Smooth muscle cell (in vitro differentiated cells): ENCODE measurements around the gene CDKN2B-AS1. TPM values are rescaled to one million over a fixed set of nuclear protein-coding genes. Genes with fewer than 3 reads are reported as not detected.
A peak's percentile ranks its signal among the peaks of the same experiment; 100 is the strongest.

ENCODE experiments used
- DNase-seq: peaks from one replicate; lab custom pipeline; 2025; ENCODE audit not compliant: unreplicated experiment; lab: John Stamatoyannopoulos, UW
- H2AFZ ChIP-seq: fragments of 200-600 bp; sonication (generic); 2 replicates; pipeline ENCODE4 v1.6.0; 2016; ENCODE audit warnings: antibody characterized with exemption, low read depth, mild to moderate bottlenecking
- H3F3A ChIP-seq: fragments of 200-600 bp; sonication (generic); 2 replicates; pipeline ENCODE4 v1.6.0; 2017; ENCODE audit warnings: antibody characterized with exemption, low read depth
- H3K27ac ChIP-seq: fragments of 200-600 bp; sonication (generic); 2 replicates; pipeline ENCODE4 v1.5.1; 2016; ENCODE audit warnings: low read depth, mild to moderate bottlenecking
- H3K27me3 ChIP-seq: fragments of 200-600 bp; sonication (generic); 2 replicates; pipeline ENCODE4 v1.6.1; 2016; ENCODE audit warnings: low read depth, mild to moderate bottlenecking
- H3K36me3 ChIP-seq: fragments of 200-600 bp; sonication (generic); 2 replicates; pipeline ENCODE4 v1.5.1; 2016; ENCODE audit warnings: low read depth
- H3K4me1 ChIP-seq: fragments of 200-600 bp; sonication (generic); 2 replicates; pipeline ENCODE4 v1.5.1; 2016; ENCODE audit warnings: low read depth
- H3K4me2 ChIP-seq: fragments of 200-600 bp; sonication (generic); 2 replicates; pipeline ENCODE4 v1.6.0; 2016; ENCODE audit warnings: mild to moderate bottlenecking
- H3K4me3 ChIP-seq: fragments of 200-600 bp; sonication (generic); 2 replicates; pipeline ENCODE4 v1.5.1; 2016; ENCODE audit warnings: mild to moderate bottlenecking
- H3K79me2 ChIP-seq: fragments of 200-600 bp; sonication (generic); 2 replicates; pipeline ENCODE4 v1.6.0; 2016; ENCODE audit warnings: low read depth, mild to moderate bottlenecking
- H3K9ac ChIP-seq: fragments of 200-600 bp; sonication (generic); 2 replicates; pipeline ENCODE4 v1.6.0; 2016; ENCODE audit warnings: low read depth
- H3K9me3 ChIP-seq: fragments of 200-600 bp; sonication (generic); replicated peaks from 2 replicates; pipeline ENCODE4 v1.5.1; 2016; ENCODE audit warnings: low read depth
- H4K20me1 ChIP-seq: fragments of 200-600 bp; sonication (generic); 2 replicates; pipeline ENCODE4 v1.6.0; 2016; ENCODE audit warnings: low read depth
- WGBS: methylation state at CpG from one replicate; pipeline ENCODE4 v1.1.7; 2016; ENCODE audit warnings: low lambda C conversion rate; 5-methylcytosine and 5-hydroxymethylcytosine counted together
- polyA plus RNA-seq: library from polyadenylated mRNA; unstranded; fragments of >200 nt; fragmentation: Nextera tagmentation; extraction: Ambion mirVana; gene quantifications from 2 replicates; pipeline ENCODE4 v1.2.1, GENCODE V29; 2016
- total RNA-seq: library from RNA; depleted of rRNA; stranded (reverse); fragments of >200 nt; gene quantifications from 2 replicates; pipeline ENCODE4 v1.2.3, GENCODE V29; 2014
- TF ChIP-seq, protein P1 (sequence below): fragments of 200-600 bp; sonication (generic); IDR thresholded peaks from 2 replicates; pipeline ENCODE4 v1.5.1; 2017; ENCODE audit warnings: borderline replicate concordance, mild to moderate bottlenecking, antibody characterized with exemption; ENCODE audit not compliant: insufficient read depth, poor library complexity, severe bottlenecking

The CDKN2B-AS1 gene
- total and polyA plus RNA-seq, 2 experiments from 2014 or later: 32.7 to 38.5 TPM

DNA sequence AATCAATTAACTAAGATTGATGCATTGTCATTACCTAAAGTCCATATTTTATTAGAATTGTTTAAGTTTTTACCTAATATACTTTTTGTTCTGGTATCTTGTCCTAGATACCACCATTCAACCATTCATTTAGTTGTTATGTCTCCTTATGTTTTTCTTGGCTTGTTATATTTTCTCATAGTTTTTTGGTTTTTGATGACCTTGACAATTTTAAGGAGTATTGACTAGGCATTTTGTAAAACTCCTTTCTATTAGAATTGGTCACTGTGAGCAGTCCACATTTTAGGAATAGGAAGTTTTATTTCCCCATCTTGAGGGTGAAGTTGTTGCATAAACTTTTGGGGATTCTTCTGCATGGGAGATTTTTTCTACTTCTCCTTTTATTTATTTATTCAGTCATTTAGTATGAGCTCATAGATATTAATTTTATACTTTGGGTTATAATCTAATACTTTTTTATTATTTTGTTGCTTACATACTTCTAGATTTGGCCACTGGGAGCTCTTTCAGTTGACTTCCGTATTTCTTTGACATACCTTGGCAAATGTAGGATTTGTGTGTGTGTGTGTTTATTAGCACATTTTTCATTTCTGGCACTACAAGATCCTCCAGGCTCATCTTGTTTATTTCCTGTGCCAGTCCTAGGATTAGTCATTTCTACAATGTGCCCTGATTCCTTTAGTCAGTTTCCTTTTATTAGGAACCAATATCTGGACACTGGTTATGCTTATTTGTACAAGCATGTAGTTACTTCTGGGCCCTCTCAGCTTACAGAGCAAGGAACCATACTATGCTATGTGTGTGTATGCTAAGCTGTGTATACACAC lies 149.4 kb downstream of the CDKN2B-AS1 start:
- H3K79me2 ChIP-seq: no peaks in the 10 kb centered on the region
- no peak for DNase-seq
- H3K4me3 ChIP-seq: no peak overlapping the region
- peak overlapping the region; percentile 92 for H3K27ac ChIP-seq
- H3K9me3 ChIP-seq: no peaks in the 10 kb centered on the region
- no peak overlapping the region for H2AFZ ChIP-seq
- 46% methylated on average over 1 of the region's 1 CpG for WGBS
- H3F3A ChIP-seq: peaks cover 16% of the 10 kb centered on the region
- H3K9ac ChIP-seq: no peak overlapping the region
- no peaks in the 10 kb centered on the region for H3K36me3 ChIP-seq
- H3K4me1 ChIP-seq: peaks cover 16% of the 10 kb centered on the region
- H3K27me3 ChIP-seq: no peaks in the 10 kb centered on the region
- TF ChIP-seq, protein P1, sequence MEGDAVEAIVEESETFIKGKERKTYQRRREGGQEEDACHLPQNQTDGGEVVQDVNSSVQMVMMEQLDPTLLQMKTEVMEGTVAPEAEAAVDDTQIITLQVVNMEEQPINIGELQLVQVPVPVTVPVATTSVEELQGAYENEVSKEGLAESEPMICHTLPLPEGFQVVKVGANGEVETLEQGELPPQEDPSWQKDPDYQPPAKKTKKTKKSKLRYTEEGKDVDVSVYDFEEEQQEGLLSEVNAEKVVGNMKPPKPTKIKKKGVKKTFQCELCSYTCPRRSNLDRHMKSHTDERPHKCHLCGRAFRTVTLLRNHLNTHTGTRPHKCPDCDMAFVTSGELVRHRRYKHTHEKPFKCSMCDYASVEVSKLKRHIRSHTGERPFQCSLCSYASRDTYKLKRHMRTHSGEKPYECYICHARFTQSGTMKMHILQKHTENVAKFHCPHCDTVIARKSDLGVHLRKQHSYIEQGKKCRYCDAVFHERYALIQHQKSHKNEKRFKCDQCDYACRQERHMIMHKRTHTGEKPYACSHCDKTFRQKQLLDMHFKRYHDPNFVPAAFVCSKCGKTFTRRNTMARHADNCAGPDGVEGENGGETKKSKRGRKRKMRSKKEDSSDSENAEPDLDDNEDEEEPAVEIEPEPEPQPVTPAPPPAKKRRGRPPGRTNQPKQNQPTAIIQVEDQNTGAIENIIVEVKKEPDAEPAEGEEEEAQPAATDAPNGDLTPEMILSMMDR: no peak
- H4K20me1 ChIP-seq: no peaks in the 10 kb centered on the region
- H3K4me2 ChIP-seq: peak overlapping the region; percentile 1

DNA sequence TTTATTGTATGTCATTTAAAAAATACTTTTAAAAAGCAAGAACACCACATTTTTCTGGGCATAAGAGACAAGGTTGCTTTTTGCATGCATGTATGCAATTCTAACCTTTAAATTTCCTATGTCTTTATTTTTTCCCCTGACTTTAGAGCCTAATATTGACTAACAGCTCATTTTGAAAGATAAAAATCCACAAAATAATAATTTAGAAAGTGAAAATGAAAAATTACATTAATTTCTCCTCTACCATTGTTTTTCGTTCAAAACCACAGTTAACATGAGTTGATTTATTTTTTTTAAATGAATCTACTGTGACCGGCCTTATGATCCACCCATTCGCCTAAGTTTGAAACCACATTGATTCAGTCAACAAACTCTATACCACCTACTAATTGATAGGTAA lies 152.0 kb downstream of the CDKN2B-AS1 start:
- WGBS: 96% methylated on average over 3 of the region's 3 CpGs
- no peak overlapping the region for H3K4me2 ChIP-seq
- peak overlapping the region; percentile 93 for H3K27ac ChIP-seq

GRCh38 chr9:22147813-22148527 lies 153.4 kb downstream of the CDKN2B-AS1 start:
- Histone ChIP-seq H3K9ac (peak overlapping the region; percentile 67), H3K4me1 (peaks cover 19% of the 10 kb centered on the region), H3K79me2 (peaks cover 3% of the 10 kb centered on the region), H2AFZ (no peak overlapping the region), H3K27me3 (no peaks in the 10 kb centered on the region), H3K36me3 (no peaks in the 10 kb centered on the region), H3F3A (peaks cover 23% of the 10 kb centered on the region), H3K27ac (peak overlapping the region; percentile 93), H3K4me3 (no peak overlapping the region), H3K4me2 (peak overlapping the region; percentile 50), H3K9me3 (no peaks in the 10 kb centered on the region), H4K20me1 (no peaks in the 10 kb centered on the region)
- WGBS: 5% methylated on average over 8 of the region's 8 CpGs
- DNase-seq: no peak
- TF ChIP-seq, protein P1: no peak

More for the DNA sequence above, 152.0 kb downstream of the CDKN2B-AS1 start:
- Histone ChIP-seq H3K4me1 (peaks cover 20% of the 10 kb centered on the region), H3F3A (peaks cover 24% of the 10 kb centered on the region), H3K27me3 (no peaks in the 10 kb centered on the region), H3K9ac (no peak overlapping the region), H4K20me1 (no peaks in the 10 kb centered on the region), H3K36me3 (no peaks in the 10 kb centered on the region), H3K9me3 (no peaks in the 10 kb centered on the region), H3K79me2 (peaks cover 3% of the 10 kb centered on the region), H2AFZ (no peak overlapping the region), H3K4me3 (no peak overlapping the region)
- TF ChIP-seq, protein P1: no peak
- DNase-seq: no peak
